Measurements from ENCODE around the gene DPP4.

DNA sequence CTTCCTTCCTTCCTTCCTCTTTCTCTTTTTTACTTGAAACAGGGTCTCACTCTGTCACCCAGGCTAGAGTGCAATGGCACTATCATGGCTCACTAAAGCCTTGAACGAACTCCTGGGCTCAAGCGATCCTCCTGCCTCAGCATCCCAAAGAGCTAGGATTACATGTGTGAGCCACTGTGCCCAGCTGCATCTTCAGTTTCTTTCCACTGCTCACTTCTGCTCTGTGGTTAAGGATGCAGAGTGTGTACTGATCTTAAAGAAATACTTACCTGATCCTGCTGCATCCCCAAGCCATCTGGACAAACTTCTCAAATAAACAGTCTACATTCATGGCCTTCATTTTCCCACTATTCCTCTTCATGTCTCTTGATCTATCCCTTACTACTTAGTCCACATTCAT, 13.0 kb downstream of the DPP4 start:
- TF ChIP-seq, protein P1, sequence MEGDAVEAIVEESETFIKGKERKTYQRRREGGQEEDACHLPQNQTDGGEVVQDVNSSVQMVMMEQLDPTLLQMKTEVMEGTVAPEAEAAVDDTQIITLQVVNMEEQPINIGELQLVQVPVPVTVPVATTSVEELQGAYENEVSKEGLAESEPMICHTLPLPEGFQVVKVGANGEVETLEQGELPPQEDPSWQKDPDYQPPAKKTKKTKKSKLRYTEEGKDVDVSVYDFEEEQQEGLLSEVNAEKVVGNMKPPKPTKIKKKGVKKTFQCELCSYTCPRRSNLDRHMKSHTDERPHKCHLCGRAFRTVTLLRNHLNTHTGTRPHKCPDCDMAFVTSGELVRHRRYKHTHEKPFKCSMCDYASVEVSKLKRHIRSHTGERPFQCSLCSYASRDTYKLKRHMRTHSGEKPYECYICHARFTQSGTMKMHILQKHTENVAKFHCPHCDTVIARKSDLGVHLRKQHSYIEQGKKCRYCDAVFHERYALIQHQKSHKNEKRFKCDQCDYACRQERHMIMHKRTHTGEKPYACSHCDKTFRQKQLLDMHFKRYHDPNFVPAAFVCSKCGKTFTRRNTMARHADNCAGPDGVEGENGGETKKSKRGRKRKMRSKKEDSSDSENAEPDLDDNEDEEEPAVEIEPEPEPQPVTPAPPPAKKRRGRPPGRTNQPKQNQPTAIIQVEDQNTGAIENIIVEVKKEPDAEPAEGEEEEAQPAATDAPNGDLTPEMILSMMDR (CRISPR knock-in tag; IDR thresholded peaks at IDR 0.05) = no peak
- TF ChIP-seq, protein P2, sequence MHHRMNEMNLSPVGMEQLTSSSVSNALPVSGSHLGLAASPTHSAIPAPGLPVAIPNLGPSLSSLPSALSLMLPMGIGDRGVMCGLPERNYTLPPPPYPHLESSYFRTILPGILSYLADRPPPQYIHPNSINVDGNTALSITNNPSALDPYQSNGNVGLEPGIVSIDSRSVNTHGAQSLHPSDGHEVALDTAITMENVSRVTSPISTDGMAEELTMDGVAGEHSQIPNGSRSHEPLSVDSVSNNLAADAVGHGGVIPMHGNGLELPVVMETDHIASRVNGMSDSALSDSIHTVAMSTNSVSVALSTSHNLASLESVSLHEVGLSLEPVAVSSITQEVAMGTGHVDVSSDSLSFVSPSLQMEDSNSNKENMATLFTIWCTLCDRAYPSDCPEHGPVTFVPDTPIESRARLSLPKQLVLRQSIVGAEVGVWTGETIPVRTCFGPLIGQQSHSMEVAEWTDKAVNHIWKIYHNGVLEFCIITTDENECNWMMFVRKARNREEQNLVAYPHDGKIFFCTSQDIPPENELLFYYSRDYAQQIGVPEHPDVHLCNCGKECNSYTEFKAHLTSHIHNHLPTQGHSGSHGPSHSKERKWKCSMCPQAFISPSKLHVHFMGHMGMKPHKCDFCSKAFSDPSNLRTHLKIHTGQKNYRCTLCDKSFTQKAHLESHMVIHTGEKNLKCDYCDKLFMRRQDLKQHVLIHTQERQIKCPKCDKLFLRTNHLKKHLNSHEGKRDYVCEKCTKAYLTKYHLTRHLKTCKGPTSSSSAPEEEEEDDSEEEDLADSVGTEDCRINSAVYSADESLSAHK (CRISPR knock-in tag; IDR thresholded peaks at IDR 0.05; ENCODE audit: borderline replicate concordance) = no peak
- TF ChIP-seq, protein P3, sequence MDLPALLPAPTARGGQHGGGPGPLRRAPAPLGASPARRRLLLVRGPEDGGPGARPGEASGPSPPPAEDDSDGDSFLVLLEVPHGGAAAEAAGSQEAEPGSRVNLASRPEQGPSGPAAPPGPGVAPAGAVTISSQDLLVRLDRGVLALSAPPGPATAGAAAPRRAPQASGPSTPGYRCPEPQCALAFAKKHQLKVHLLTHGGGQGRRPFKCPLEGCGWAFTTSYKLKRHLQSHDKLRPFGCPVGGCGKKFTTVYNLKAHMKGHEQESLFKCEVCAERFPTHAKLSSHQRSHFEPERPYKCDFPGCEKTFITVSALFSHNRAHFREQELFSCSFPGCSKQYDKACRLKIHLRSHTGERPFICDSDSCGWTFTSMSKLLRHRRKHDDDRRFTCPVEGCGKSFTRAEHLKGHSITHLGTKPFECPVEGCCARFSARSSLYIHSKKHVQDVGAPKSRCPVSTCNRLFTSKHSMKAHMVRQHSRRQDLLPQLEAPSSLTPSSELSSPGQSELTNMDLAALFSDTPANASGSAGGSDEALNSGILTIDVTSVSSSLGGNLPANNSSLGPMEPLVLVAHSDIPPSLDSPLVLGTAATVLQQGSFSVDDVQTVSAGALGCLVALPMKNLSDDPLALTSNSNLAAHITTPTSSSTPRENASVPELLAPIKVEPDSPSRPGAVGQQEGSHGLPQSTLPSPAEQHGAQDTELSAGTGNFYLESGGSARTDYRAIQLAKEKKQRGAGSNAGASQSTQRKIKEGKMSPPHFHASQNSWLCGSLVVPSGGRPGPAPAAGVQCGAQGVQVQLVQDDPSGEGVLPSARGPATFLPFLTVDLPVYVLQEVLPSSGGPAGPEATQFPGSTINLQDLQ (CRISPR knock-in tag; IDR thresholded peaks at IDR 0.05) = no peak
- TF ChIP-seq ATF7 (IDR thresholded peaks at IDR 0.05) (no peak), ATF7 (CRISPR knock-in tag; IDR thresholded peaks at IDR 0.05) (no peak), RARA (CRISPR knock-in tag; IDR thresholded peaks at IDR 0.05) (no peak), CBX5 (CRISPR knock-in tag; IDR thresholded peaks at IDR 0.05; ENCODE audit: borderline replicate concordance) (no peak), CBX2 (IDR thresholded peaks at IDR 0.05; ENCODE audit: low read depth, low read length) (no peak), CBX2 (CRISPR knock-in tag; IDR thresholded peaks at IDR 0.05; ENCODE audit: low read depth) (no peak), IKZF1 (IDR thresholded peaks at IDR 0.05) (no peak), HCFC1 (IDR thresholded peaks at IDR 0.05; ENCODE audit: low read depth, low read length) (no peak)
- TF ChIP-seq, protein P4, sequence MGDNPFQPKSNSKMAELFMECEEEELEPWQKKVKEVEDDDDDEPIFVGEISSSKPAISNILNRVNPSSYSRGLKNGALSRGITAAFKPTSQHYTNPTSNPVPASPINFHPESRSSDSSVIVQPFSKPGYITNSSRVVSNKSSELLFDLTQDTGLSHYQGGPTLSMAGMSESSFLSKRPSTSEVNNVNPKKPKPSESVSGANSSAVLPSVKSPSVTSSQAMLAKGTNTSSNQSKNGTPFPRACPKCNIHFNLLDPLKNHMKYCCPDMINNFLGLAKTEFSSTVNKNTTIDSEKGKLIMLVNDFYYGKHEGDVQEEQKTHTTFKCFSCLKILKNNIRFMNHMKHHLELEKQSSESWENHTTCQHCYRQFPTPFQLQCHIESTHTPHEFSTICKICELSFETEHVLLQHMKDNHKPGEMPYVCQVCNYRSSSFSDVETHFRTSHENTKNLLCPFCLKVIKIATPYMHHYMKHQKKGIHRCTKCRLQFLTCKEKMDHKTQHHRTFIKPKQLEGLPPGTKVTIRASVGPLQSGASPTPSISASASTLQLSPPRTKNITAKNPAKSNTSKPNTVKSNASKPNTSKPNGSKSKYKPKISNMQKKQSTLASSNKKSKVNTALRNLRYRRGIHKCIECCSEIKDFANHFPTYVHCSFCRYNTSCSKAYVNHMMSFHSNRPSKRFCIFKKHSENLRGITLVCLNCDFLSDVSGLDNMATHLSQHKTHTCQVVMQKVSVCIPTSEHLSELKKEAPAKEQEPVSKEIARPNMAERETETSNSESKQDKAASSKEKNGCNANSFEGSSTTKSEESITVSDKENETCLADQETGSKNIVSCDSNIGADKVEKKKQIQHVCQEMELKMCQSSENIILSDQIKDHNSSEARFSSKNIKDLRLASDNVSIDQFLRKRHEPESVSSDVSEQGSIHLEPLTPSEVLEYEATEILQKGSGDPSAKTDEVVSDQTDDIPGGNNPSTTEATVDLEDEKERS (CRISPR knock-in tag; IDR thresholded peaks at IDR 0.05) = no peak
- TF ChIP-seq, protein P5, sequence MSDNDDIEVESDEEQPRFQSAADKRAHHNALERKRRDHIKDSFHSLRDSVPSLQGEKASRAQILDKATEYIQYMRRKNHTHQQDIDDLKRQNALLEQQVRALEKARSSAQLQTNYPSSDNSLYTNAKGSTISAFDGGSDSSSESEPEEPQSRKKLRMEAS (IDR thresholded peaks at IDR 0.05) = no peak
- TF ChIP-seq, protein P6, sequence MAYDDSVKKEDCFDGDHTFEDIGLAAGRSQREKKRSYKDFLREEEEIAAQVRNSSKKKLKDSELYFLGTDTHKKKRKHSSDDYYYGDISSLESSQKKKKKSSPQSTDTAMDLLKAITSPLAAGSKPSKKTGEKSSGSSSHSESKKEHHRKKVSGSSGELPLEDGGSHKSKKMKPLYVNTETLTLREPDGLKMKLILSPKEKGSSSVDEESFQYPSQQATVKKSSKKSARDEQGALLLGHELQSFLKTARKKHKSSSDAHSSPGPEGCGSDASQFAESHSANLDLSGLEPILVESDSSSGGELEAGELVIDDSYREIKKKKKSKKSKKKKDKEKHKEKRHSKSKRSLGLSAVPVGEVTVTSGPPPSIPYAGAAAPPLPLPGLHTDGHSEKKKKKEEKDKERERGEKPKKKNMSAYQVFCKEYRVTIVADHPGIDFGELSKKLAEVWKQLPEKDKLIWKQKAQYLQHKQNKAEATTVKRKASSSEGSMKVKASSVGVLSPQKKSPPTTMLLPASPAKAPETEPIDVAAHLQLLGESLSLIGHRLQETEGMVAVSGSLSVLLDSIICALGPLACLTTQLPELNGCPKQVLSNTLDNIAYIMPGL (CRISPR knock-in tag; IDR thresholded peaks at IDR 0.05; ENCODE audit: borderline replicate concordance in 1 of 2, low read depth in 1 of 2) = no peak
